GM21717 (cell line): Measurements from ENCODE around the gene HOXD8.

Experiments used
- ATAC-seq: cut with Tn5 transposase; IDR thresholded peaks from one replicate; pipeline ENCODE4 v1.9.1; 2021; ENCODE audit warnings: mild to moderate bottlenecking, moderate library complexity; ENCODE audit not compliant: unreplicated experiment

The HOXD8 gene

DNA sequence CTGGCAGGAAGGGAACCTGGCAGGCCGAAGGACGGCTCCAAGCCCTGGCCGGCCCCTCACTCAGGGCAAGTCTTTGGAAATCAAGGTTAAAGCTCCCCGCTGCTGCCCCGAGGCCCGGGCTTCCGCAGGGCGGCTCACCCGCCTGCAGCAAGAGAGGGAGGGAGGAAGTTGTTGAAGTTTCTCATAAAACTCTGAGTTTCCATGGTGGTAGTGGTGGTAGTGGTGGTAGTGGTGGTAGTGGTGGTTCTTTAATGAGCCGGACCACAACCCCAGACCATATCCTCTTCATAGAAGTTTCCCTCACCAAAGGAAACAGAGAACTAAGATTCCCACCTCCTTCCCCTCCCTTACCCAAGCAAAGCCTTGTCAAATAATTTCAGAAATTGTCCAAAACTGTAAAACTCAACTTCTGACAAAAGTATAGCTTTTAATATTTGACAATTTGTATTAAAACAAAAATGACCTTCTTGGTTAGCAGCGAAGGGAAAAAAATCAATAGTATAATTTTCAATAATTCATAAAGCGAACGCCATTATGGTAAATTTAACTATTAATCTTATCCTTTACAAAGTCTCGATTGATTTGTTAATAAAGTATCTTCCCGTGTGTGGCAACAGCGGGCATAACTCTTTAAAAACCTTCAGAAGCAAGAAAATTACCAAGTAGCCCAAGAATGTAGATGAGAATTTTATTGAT lies 14.4 kb upstream of the HOXD8 start:
- ATAC-seq = no peak

DNA sequence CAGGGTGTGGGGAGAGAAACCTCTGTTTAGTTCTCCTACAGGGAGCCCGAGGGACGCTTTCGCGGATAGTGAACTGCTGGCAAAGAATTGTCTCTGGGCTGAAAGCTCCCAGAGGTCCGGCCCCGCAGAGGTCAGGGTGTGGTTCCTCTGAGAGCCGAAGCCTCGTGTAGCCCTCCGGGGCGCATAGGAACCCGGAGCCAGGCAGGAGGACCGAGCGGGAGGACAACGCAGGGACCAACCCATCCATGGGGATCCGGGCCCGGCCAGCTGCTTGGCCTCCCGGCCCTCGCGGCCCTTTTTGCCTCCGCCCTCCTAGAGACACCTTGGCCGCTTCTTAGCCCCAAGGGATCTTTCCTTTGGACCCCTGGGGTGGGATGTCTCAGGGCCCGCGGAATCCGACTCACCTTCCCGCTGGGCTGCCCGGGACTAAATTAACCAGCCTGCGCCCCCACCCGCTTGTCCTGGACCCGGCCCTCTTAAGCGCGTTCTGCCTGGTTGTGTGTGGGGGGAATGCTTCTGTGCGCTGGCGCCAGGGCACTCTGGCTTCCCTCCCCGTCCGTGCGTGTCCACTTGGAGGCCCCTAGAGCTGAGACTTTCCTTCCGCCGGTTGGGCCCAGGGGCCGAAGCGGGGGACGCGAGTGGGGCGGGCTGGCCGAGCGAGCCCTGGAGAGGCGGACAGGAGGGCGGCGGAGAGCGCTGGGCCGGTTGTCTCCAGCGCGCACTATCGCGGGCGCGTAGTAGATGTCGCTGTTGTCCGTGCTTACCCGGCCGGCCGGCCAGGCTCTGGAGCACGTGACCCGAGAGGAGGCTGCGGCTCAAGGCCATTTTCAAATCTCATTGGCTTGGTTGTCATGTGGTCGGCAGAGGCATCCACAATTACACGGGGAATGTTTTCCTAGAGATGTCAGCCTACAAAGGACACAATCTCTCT lies 13.4 kb upstream of the HOXD8 start, which contains the start of gene HOXD10:
Gene HOXD10, plus strand, starts transcription at position 896 of the 931 bp plus-strand sequence. CDS start 56 bp downstream, outside the sequence.
- ATAC-seq = no peak

DNA sequence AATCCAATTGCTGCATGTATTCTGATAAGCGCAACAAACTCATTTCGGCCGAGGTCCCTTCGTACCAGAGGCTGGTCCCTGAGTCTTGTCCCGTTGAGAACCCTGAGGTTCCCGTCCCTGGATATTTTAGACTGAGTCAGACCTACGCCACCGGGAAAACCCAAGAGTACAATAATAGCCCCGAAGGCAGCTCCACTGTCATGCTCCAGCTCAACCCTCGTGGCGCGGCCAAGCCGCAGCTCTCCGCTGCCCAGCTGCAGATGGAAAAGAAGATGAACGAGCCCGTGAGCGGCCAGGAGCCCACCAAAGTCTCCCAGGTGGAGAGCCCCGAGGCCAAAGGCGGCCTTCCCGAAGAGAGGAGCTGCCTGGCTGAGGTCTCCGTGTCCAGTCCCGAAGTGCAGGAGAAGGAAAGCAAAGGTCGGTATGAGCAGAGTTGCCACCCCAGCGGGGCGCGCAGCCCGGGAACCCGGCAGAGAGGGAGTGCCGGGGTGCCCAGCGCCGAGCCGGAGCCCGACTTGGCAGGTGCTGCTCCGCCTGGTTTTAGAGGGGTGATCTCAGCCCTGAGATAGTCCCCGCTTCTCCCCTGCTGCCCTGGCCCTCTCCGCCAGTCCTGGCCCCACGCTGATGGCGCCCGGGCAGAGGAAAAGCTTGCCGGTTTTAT lies 12.2 kb upstream of the HOXD8 start:
- no peak for ATAC-seq

DNA sequence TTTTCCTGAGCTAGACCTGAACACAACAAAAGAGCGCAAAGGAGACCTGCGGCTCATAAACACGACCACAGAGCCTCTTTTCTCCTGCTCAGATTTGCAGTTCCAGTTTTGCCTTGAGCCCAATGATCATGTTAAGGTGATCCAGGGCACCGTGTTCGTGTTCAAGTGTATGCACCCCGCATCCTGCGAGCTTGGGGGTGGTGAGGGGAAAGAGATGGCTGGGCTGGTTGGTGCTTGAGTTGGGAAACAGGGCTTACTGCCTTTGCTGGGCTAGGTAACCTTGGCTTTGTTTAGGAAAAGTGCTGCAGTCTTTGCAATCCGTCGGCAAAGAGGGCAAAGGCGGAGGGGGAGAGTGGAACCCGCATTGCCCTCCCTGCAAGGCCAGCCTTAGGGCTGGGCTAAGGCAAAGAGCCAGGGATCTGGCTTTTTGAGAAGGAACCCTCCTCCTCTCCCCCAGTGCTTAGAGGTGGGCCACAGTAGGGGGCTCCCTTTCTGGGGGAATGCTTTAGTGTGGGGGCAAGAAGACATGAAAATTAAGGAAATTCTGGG lies 11.6 kb upstream of the HOXD8 start:
- no peak for ATAC-seq

DNA sequence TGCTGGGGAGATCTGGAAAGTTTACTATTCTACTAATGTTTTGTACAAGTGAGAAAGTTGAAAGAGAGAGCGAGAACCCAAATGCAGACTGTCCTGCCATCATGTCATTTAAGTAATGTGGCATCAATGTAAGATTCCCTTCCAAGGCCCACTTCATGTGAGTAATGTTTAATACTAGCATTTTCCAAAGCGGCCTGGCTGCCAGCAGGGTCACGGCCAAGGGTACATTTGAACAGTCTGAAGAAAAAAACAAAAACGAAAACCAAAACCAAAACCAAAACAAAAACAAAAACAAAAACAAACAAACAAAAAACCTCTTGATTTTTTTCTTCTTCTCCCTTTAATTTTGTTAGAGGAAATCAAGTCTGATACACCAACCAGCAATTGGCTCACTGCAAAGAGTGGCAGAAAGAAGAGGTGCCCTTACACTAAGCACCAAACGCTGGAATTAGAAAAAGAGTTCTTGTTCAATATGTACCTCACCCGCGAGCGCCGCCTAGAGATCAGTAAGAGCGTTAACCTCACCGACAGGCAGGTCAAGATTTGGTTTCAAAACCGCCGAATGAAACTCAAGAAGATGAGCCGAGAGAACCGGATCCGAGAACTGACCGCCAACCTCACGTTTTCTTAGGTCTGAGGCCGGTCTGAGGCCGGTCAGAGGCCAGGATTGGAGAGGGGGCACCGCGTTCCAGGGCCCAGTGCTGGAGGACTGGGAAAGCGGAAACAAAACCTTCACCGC lies 10.7 kb upstream of the HOXD8 start:
- ATAC-seq = no peak

DNA sequence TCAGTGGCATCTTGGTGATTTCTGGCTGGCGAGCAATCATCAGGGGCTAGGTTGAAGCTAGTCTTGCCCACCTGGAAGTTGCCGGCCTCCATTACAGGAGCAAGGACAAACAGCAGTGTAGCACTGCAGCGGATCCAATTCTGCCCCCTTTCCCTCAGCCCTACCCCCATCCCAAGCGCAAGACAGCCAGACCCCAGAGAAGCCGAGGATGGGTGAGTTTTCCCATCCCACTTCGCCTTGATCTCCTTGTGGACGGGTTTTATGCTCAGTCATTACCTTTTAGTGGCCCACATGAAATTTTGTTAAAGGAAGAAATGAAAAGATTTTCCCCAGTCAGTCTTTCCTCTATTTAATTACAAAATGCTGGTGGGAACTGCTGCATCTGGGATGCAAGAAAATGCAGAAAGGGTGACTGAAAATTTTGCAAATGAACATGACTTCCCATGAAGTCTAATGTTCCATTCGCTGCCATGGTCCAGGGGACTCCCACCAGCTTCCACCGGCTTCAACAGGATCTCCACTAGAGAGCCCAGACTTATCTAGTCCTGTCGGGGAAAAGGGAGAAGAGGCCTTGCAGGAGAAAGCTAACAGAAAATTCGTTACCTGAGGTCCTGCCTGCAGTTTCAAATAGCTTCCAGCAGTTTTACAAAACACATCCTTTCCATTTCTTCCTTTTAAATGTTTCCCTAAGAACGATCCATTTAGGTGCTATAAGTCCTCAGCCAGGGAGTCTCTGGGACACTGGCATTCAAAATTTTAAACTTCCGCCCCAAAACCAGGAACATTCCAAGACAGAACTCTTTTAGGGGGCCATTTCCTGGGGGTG lies 8.9 kb upstream of the HOXD8 start:
- ATAC-seq = no peak

DNA sequence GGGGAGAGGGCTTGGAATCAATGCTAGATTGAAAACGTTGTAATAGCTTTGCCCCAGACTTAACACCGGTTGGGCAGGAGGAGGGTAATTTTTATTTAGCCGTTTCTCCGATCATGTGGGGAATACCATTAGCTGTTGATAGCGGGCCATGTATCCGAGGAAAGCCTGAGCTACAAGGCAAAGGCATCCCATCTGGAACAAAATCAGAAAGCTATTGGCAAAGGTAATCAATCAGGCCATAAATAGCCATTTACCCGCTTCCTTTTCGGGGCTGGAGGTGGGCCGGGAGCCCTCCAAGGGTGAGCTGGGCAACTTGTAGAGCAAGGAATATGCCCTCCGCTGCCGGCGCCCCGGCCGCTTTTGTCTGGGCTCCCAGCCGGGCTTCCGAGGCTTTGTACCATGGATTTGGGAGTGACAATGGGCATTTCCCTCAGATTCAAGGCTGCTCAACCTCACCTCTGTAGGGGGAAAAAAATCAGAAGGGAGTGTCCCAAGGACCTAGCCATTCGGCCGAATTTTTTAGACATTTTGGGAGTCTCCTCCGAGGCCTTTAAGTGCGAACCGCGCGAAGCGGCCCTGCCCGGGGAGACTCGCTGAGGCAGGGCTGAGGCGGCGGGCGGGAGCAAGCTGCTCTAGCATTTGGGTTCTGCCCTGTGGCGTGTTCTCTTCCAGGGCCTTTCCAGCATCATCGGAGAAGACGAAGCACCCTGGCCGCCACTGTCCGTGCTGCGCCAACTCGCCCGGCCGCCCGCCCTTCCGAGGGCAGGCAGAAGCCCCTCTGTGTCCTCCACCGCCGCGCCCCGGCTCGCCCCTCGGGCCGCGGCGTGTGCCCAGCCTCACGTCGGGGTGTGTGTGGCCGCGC lies 8.1 kb upstream of the HOXD8 start:
- ATAC-seq = no peak

DNA sequence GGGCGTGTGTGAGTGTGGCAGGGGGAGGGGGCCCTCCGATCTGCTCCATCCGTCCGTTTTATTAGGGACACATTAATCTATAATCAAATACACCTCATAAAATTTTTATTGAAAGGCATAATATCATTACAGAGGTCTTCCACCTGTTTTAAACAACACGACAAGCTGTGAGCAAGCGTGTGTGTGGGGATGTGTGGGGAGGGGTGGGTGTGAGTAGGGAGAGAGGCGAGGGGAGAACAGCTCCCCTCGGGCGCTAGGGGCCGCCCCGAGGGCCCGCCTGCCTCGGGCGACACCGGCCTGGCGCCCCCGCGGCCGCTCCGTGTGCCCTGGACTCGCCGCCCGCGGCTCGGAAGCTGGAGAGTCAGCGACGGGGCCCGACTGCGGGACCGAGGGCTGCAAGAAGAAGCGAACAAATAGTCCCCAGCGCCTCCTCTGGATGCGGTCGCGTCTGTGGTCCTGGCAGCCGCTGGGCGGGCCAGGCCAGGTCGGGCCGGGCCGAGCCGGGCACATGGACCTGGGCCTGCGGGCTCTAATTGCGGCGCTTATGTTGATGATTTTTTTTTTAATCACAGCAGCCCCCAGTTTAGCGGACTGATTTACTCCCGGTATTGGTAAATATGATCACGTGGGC lies 7.3 kb upstream of the HOXD8 start:
- no peak for ATAC-seq

DNA sequence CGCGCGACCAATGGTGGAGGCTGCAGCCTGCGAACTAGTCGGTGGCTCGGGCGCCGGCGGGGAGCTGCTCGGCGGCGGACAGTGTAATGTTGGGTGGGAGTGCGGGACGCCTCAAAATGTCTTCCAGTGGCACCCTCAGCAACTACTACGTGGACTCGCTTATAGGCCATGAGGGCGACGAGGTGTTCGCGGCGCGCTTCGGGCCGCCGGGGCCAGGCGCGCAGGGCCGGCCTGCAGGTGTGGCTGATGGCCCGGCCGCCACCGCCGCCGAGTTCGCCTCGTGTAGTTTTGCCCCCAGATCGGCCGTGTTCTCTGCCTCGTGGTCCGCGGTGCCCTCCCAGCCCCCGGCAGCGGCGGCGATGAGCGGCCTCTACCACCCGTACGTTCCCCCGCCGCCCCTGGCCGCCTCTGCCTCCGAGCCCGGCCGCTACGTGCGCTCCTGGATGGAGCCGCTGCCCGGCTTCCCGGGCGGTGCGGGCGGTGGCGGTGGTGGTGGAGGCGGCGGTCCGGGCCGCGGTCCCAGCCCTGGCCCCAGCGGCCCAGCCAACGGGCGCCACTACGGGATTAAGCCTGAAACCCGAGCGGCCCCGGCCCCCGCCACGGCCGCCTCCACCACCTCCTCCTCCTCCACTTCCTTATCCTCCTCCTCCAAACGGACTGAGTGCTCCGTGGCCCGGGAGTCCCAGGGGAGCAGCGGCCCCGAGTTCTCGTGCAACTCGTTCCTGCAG lies 6.7 kb upstream of the HOXD8 start, which contains the start of gene HOXD9:
Gene HOXD9, plus strand, starts transcription at position 37 of the 728 bp plus-strand sequence. Its CDS starts 50 bp downstream, at position 87.
- no peak for ATAC-seq

DNA sequence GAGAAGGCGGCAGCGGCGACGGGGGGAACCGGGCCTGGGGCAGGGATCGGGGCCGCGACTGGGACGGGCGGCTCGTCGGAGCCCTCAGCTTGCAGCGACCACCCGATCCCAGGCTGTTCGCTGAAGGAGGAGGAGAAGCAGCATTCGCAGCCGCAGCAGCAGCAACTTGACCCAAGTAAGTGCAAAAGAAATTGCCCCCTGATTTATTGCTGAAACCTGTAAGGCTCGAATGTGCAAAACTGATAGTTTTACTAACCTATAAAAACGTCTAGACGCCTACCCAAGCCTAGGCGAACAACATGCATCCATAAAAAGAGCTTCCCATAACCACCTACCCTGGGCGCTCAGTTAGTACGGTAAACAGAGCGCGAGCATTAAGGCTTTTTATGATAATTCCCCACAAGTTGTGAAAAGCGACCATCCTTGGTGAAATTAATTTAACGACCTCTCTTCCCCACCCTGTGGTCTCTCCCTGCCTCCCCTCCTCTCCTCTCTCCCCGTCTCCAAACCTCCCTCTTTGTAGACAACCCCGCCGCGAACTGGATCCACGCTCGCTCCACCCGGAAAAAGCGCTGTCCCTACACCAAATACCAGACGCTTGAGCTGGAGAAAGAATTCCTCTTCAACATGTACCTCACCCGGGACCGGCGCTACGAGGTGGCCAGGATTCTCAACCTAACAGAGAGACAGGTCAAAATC lies 5.9 kb upstream of the HOXD8 start:
- ATAC-seq = no peak

DNA sequence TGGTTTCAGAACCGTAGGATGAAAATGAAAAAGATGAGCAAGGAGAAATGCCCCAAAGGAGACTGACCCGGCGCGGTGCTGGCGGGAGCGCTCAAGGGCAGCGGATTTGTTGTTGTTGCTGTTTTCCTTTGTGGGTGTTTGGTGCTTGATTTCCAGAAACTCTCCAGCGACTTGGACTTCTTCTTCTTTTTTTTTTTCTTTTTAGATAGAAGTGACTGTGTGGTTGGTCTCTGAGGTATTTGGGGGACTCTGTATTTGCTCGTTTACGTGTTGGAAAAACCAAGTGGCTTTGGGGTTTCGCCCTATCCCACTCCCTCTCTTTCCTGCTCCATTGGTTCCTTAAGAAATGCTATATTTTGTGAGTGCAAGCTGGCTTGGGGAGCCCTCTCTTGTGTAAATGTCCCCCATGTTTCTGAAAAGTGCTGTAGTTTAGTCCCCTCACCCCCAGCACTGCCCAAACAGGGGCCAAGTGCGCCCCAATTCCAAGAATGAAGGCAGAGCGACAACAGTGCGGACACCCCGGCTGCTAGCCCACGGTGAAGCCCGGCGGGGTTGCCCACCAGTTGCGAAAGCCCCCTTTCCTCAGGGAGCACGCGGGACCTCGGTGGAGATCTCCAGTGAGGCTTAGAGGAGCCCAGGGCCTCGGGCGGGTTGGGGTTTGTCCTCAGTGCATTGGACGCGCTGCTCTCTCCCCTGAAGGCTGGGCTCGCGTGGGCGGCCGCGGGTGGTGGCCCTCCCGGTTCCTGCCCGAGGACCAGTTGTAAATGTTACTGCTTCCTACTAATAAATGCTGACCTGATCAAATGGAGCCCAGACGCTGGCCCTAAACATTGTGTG lies 5.2 kb upstream of the HOXD8 start:
- no peak for ATAC-seq

DNA sequence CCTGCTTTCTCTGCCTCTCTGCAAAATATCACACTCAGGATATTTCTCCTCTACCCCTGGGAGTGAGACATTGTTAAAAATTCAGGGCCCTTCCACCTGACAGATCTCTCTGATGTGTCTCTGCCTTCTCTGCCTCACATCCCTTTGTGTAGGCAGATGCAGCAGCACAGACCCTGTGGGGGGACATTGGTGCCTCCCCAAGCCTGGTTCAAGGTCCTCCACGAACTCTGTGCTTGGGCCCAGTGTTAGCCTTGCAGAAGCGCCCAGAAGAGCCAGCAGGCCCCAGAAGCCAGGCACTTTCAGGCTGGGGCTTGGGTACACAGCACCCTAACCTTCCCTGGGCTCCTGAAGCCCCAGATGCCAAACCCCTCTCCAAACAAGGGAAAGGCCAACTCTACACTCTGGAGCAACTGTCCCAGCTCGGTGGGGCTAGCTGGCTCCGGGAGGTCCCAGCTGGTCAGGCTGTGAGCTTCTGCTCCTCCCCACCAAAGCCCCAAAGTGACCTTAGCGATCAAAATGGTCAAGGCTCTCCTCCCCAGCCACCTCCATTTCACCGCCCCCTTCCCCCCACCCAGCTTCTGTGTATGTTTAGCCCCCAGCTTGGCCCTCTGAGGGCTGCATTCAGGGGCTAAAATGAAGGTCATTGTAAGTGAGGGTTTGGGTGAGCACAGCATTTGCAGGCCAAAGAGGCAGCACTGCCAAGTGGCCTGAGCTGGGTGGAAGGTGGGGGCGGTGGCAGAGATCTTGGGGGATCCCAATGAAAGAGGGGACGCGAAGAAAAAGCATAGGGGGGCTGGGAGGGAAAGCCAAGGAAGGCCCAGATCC lies 4.3 kb upstream of the HOXD8 start:
- ATAC-seq = no peak

DNA sequence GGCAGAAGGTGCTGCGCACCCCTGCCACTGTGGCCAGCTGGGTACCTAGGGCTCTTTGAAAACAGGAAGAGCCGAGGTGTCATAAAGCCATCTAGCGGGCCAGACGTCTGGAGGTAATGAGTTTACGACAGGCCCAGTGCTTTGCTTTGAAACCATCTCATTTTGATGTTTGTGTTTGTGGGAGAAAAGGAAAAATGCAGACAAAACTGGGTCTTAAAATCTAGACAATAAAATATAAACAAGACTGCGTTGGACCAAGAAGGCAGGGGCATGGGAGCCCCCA lies 3.8 kb upstream of the HOXD8 start:
- no peak for ATAC-seq

DNA sequence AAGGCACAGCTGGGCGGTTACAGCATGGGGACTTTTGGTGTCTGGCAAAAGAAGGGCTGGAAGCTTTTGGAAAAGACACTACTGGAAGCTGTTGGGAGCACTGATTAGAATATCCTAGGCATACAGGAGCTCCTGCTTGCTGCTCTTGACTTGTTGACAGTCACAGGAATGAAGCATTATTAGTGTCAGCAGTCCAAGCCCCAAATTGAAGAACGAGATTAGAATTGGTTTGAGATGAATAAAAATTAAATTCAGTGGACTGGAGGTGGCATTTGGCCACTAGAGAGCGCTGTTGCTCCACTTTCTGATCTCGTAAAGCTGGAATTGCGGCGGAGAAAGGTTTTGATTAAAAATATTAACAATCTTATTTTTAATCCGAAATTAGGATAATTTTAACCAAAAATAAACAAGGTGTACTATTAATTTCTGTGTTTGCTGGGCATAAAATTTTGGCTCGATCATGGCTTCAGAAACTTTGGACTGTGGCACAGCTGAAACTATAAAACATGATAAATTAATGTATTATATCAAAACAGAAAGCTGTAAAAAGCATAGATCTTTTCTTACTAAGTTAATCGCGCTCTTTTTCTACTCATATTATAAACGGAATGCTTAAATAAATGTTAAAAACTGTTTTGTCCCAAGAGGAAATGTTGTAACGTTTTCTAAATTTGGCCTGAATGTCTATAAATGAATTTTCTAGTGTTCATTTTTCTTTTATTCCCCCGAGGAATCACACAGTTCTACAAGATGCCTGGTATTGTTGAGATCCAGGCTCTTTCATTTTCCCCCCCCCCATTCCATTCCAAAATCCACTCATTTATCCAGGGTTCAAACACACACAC lies 2.4 kb upstream of the HOXD8 start:
- ATAC-seq = no peak

DNA sequence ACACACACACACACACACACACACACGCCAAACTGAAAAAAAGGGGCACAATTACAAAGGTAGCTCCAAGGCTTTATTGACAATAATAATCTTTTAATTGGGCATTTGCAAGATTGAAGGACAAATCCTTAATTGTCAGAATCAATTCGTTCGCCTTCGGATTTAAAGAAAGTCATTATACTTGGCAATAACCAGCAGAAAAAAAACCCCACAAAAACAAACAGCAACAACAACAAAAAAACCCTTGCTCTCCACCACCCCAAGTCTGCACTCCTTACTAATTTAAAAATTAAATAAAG lies 1.8 kb upstream of the HOXD8 start:
- no peak for ATAC-seq
